HG03280 (cell line): Measurements from ENCODE around the gene SNAPC4.
"Not testable (repeated sequence)": the region's sequence is repeated elsewhere in the genome, so short reads cannot be mapped to it uniquely, and the experiment has no call there.

Source experiments
- ATAC-seq: cut with Tn5 transposase; IDR thresholded peaks from one replicate; pipeline ENCODE4 v1.9.1; 2021; ENCODE audit warnings: mild to moderate bottlenecking, moderate library complexity; ENCODE audit not compliant: unreplicated experiment

Gene SNAPC4

DNA sequence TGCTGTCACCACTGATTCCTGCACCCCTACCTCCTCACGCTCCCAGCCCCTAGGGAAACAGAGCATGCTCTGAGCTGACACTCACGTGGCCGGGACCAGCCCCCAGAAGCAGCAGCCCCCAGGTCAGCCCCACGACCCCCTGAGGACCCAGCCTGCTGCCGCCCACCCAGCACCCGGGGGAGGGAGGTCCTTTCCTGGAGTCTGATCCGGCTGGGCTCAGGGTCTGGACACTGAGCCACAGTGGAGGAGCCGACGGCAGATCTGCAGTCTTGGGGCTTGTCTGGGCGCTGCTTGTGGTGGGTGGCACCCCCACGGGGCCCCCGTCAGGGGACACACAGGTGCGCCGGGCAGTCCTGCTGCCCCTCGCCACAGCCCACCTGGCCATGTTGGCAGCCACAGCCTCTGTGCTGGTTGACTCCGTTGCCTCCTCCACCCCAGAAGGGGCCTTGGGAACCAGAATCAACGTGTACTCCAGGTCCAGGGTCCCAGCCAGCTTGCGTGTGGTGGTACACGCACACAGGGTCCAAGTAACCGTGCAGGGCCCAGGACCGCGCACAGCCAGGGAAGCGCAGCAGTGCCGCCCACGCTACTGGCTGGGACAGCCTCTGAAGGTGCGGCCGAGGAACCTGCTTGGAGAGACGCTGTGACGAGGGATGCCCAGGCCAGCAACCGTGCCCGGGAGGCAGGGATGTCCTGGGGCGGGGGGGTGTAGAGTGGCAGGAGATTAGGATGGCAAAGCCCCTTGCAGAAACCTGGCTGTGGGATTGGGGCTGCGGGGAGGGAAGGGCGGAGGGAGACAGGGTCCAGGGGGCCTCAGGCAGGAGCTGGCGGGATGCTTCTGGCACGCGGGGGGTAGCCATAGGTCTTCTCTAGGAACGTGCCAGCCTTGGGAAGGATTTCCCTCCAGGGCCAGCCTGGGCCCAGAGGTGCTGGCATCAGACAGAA is 39.9 kb downstream of the SNAPC4 start:
- ATAC-seq: no peak

DNA sequence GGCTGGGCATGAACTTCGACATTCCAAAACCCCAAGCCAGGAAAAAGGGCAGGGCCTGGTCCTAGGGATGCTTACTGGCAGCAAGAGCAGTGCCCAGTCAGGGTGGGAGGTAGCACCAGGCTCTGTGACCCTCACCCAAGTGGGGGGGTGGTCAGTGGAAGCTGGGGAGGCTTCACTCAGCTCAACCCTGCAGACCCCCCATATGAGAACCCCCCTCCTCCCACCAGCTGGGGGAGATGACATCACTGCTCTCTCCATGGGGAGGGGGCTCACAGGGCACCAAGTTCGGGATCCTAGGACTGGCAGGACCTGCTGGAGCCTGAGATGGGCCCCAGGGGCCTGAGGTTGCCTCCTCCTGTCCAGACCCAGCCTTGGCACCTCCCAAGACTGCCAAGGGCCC is 41.1 kb downstream of the SNAPC4 start:
- ATAC-seq: no peak

GRCh38 chr9:136358016-136358415 is 42.0 kb downstream of the SNAPC4 start:
- no peak for ATAC-seq

- no peak for ATAC-seq
Observed at GRCh38 chr9:136357202-136357725, 42.7 kb downstream of the SNAPC4 start.

DNA sequence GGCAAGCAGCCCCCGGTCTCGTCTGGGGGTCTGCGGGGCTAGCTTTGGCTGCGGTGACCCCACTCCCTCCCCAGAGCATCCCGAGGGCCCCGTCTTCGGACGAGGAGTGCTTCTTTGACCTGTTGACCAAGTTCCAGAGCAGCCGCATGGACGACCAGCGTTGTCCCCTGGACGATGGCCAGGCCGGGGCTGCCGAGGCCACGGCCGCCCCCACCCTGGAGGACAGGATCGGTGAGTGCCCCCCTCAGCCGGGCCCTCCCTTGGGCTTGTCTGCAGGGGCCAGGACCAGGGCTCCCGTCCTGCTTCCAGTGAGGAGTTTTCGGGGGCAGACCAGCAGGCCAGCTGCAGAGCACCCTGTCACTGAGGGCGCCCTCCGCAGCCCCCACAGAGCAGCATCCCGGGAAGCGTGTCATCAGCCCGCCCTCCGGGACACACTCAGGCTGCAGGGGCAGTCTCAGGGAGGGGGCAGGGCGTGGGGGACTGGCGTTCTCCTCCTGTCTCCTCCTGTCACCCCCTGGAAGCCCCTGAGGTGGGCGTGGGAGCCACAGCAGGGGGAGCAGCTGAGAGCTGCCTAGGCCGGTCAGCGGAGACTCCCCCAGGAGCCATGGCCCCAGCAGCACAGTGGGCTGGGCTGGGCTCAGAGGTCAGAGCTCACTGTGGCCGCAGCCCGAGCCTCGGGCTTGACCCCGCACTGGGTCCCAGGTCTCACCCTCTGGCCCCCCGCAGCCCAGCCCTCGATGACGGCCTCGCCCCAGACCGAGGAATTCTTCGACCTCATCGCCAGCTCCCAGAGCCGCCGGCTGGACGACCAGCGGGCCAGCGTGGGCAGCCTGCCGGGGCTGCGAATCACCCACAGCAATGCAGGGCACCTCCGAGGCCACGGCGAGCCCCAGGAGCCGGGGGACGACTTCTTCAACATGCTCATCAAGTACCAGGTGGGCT is 44.1 kb downstream of the SNAPC4 start:
- no peak for ATAC-seq

GRCh38 chr9:136354592-136355085 is 45.3 kb downstream of the SNAPC4 start:
- ATAC-seq: no peak

DNA sequence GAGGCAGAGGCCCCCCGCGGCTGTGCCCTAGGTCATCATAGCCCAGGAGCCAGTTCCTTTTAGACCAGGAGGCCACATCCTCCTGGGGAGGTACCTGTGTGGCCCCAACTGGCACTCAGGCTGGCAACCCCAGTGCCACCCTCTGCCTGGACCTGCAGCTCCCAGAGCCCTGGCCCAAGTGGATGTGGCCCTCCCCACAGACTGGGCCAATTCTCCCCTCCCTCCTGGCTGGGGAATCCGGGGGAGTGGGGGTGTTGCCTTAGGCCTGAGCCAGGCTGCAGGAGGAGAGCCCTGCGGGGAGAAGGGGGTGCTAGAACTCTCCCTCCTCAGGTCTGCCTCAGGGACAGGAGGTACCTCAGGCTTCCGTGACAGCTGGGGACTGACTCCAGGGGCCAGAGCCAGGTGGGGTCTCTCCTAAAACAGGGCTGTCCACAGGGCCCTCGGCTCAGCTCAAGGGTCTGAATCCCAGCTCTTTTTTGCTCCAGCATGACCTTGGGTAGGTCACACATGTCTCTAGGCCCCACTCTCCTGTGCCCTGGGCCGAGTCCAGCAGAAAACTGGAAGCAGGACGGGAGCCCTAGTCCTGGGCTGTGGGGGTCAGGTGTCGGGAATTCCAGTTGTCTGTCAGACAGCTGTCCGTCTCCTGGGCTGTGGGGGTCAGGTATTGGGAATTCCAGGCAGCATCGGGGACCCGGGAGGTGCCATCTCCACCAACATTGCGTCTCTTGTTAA is 46.0 kb downstream of the SNAPC4 start:
- no peak for ATAC-seq

DNA sequence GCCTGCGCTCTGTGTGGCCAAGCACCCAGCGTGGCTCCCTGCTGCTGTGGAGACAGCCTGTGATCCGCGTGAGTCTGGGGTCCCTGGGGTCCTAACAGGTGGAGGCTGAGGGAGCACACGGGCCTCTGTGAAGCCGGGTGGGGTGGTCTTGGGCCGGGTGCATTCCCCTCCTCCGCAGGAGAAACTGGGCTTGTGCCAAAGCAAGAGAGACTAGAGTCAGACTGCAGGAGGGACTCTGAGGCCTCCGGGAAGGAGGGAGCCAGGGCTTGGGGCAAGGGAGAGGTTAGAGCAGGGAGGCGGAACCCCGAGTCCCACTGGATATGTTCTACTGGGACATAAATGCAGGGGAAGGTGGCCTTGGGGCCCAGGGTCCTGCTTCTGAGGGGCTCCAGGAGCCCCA is 46.9 kb downstream of the SNAPC4 start:
- ATAC-seq: no peak

- no peak for ATAC-seq
Observed at GRCh38 chr9:136352682-136353081, 47.3 kb downstream of the SNAPC4 start.

GRCh38 chr9:136351868-136352267 is 48.1 kb downstream of the SNAPC4 start:
- ATAC-seq: not testable (repeated sequence)

GRCh38 chr9:136351252-136351800 is 48.6 kb downstream of the SNAPC4 start:
- ATAC-seq: no peak
